Stimulated activated memory B cell treated with anti-CD40 and anti-IgM and Interleukin-4, amounts not matched to agents 10 μg/mL and 1 μg/mL and 100 μg/mL, for 72 hours (primary cell): ENCODE measurements around the gene ROS1.

Experiments
- ATAC-seq: fragments of 150-1000 bp; cut with Tn5 transposase; 2 replicates; pipeline ENCODE4 v1.10.0; 2021
- H3K27ac Mint-ChIP-seq: one replicate; pipeline ENCODE4 v1.8.0; 2022; ENCODE audit warnings: mild to moderate bottlenecking, mixed read lengths
- H3K27me3 Mint-ChIP-seq: one replicate; pipeline ENCODE4 v1.8.0; 2022; ENCODE audit warnings: mixed read lengths
- H3K36me3 Mint-ChIP-seq: one replicate; pipeline ENCODE4 v1.8.0; 2022; ENCODE audit warnings: mixed read lengths
- H3K4me1 Mint-ChIP-seq: one replicate; pipeline ENCODE4 v1.8.0; 2022; ENCODE audit warnings: mixed read lengths
- H3K4me3 Mint-ChIP-seq: one replicate; pipeline ENCODE4 v1.8.0; 2022; ENCODE audit warnings: mild to moderate bottlenecking, moderate library complexity, mixed read lengths
- H3K9me3 Mint-ChIP-seq: one replicate; pipeline ENCODE4 v1.8.0; 2022; ENCODE audit warnings: mixed read lengths

ROS1 gene

GRCh38 chr6:117409420-117409819 is 16.3 kb downstream of the ROS1 start:
- Mint-ChIP-seq H3K27me3 (no peaks in the 10 kb centered on the region), H3K27ac (no peak overlapping the region), H3K36me3 (no peaks in the 10 kb centered on the region), H3K9me3 (no peaks in the 10 kb centered on the region), H3K4me3 (no peak overlapping the region), H3K4me1 (no peaks in the 10 kb centered on the region)
- no peak for ATAC-seq

- no peak overlapping the region for H3K4me3 Mint-ChIP-seq
- no peak overlapping the region for H3K27ac Mint-ChIP-seq
- no peaks in the 10 kb centered on the region for H3K9me3 Mint-ChIP-seq
- H3K36me3 Mint-ChIP-seq: no peaks in the 10 kb centered on the region
- H3K27me3 Mint-ChIP-seq: no peaks in the 10 kb centered on the region
- ATAC-seq: no peak
- H3K4me1 Mint-ChIP-seq: no peaks in the 10 kb centered on the region
Observed at GRCh38 chr6:117404548-117404947, 21.2 kb downstream of the ROS1 start.

- Mint-ChIP-seq H3K36me3 (no peaks in the 10 kb centered on the region), H3K27me3 (no peaks in the 10 kb centered on the region), H3K27ac (no peak overlapping the region)
Observed at GRCh38 chr6:117401799-117402198, 23.9 kb downstream of the ROS1 start.

GRCh38 chr6:117399924-117400323 is 25.8 kb downstream of the ROS1 start:
- ATAC-seq: no peak
- H3K27me3 Mint-ChIP-seq: no peaks in the 10 kb centered on the region
- no peaks in the 10 kb centered on the region for H3K9me3 Mint-ChIP-seq
- H3K4me1 Mint-ChIP-seq: no peaks in the 10 kb centered on the region
- H3K36me3 Mint-ChIP-seq: no peaks in the 10 kb centered on the region
- H3K4me3 Mint-ChIP-seq: no peak overlapping the region
- H3K27ac Mint-ChIP-seq: no peak overlapping the region

More at GRCh38 chr6:117401799-117402198, 23.9 kb downstream of the ROS1 start:
- Mint-ChIP-seq H3K9me3 (no peaks in the 10 kb centered on the region), H3K4me3 (no peak overlapping the region), H3K4me1 (no peaks in the 10 kb centered on the region)
- ATAC-seq: no peak

- H3K4me1 Mint-ChIP-seq: no peaks in the 10 kb centered on the region
- H3K27ac Mint-ChIP-seq: no peak overlapping the region
- ATAC-seq: no peak
- no peaks in the 10 kb centered on the region for H3K27me3 Mint-ChIP-seq
- no peaks in the 10 kb centered on the region for H3K9me3 Mint-ChIP-seq
- no peaks in the 10 kb centered on the region for H3K36me3 Mint-ChIP-seq
- no peak overlapping the region for H3K4me3 Mint-ChIP-seq
Observed at GRCh38 chr6:117399126-117399525, 26.6 kb downstream of the ROS1 start.

GRCh38 chr6:117397536-117398227 is 28.1 kb downstream of the ROS1 start:
- Mint-ChIP-seq H3K9me3 (no peaks in the 10 kb centered on the region), H3K27me3 (no peaks in the 10 kb centered on the region), H3K4me1 (no peaks in the 10 kb centered on the region), H3K4me3 (no peak overlapping the region), H3K27ac (no peak overlapping the region), H3K36me3 (no peaks in the 10 kb centered on the region)
- ATAC-seq: no peak

- Mint-ChIP-seq H3K36me3 (no peaks in the 10 kb centered on the region), H3K27me3 (no peaks in the 10 kb centered on the region), H3K4me3 (no peak overlapping the region), H3K4me1 (no peaks in the 10 kb centered on the region), H3K9me3 (no peaks in the 10 kb centered on the region), H3K27ac (no peak overlapping the region)
- ATAC-seq: no peak
Observed at GRCh38 chr6:117396228-117396627, 29.5 kb downstream of the ROS1 start.

GRCh38 chr6:117395164-117395563 is 30.6 kb downstream of the ROS1 start:
- H3K27me3 Mint-ChIP-seq: no peaks in the 10 kb centered on the region
- no peaks in the 10 kb centered on the region for H3K36me3 Mint-ChIP-seq
- no peak overlapping the region for H3K27ac Mint-ChIP-seq
- ATAC-seq: no peak
- H3K4me1 Mint-ChIP-seq: no peaks in the 10 kb centered on the region
- H3K9me3 Mint-ChIP-seq: no peaks in the 10 kb centered on the region
- H3K4me3 Mint-ChIP-seq: no peak overlapping the region

GRCh38 chr6:117393045-117393444 is 32.7 kb downstream of the ROS1 start:
- H3K27ac Mint-ChIP-seq: no peak overlapping the region
- no peaks in the 10 kb centered on the region for H3K27me3 Mint-ChIP-seq
- H3K9me3 Mint-ChIP-seq: no peaks in the 10 kb centered on the region
- no peaks in the 10 kb centered on the region for H3K4me1 Mint-ChIP-seq
- ATAC-seq: no peak
- no peaks in the 10 kb centered on the region for H3K36me3 Mint-ChIP-seq
- H3K4me3 Mint-ChIP-seq: no peak overlapping the region

GRCh38 chr6:117391874-117392583 is 33.7 kb downstream of the ROS1 start:
- Mint-ChIP-seq H3K27ac (no peak overlapping the region), H3K27me3 (no peaks in the 10 kb centered on the region)

GRCh38 chr6:117389227-117390057 is 36.3 kb downstream of the ROS1 start:
- Mint-ChIP-seq H3K4me3 (no peak overlapping the region), H3K4me1 (no peaks in the 10 kb centered on the region), H3K27me3 (no peaks in the 10 kb centered on the region), H3K9me3 (no peaks in the 10 kb centered on the region), H3K27ac (no peak overlapping the region), H3K36me3 (no peaks in the 10 kb centered on the region)
- ATAC-seq: no peak

More at GRCh38 chr6:117391874-117392583, 33.7 kb downstream of the ROS1 start:
- Mint-ChIP-seq H3K9me3 (no peaks in the 10 kb centered on the region), H3K4me3 (no peak overlapping the region), H3K4me1 (no peaks in the 10 kb centered on the region), H3K36me3 (no peaks in the 10 kb centered on the region)
- no peak for ATAC-seq

- no peaks in the 10 kb centered on the region for H3K4me1 Mint-ChIP-seq
- no peak overlapping the region for H3K27ac Mint-ChIP-seq
- no peak for ATAC-seq
- H3K27me3 Mint-ChIP-seq: no peaks in the 10 kb centered on the region
- no peaks in the 10 kb centered on the region for H3K9me3 Mint-ChIP-seq
- H3K36me3 Mint-ChIP-seq: no peaks in the 10 kb centered on the region
- H3K4me3 Mint-ChIP-seq: no peak overlapping the region
Observed at GRCh38 chr6:117387454-117387974, 38.2 kb downstream of the ROS1 start.

- Mint-ChIP-seq H3K9me3 (no peaks in the 10 kb centered on the region), H3K36me3 (no peaks in the 10 kb centered on the region), H3K27ac (no peak overlapping the region), H3K4me3 (no peak overlapping the region), H3K4me1 (no peaks in the 10 kb centered on the region), H3K27me3 (no peaks in the 10 kb centered on the region)
- no peak for ATAC-seq
Observed at GRCh38 chr6:117384659-117385058, 41.1 kb downstream of the ROS1 start.

GRCh38 chr6:117381749-117382148 is 44.0 kb downstream of the ROS1 start:
- Mint-ChIP-seq H3K4me3 (no peak overlapping the region), H3K27ac (no peak overlapping the region), H3K4me1 (no peaks in the 10 kb centered on the region), H3K36me3 (no peaks in the 10 kb centered on the region), H3K27me3 (no peaks in the 10 kb centered on the region), H3K9me3 (no peaks in the 10 kb centered on the region)
- ATAC-seq: no peak

- no peak overlapping the region for H3K27ac Mint-ChIP-seq
- no peaks in the 10 kb centered on the region for H3K36me3 Mint-ChIP-seq
- no peaks in the 10 kb centered on the region for H3K27me3 Mint-ChIP-seq
- ATAC-seq: no peak
- no peaks in the 10 kb centered on the region for H3K4me1 Mint-ChIP-seq
- no peak overlapping the region for H3K4me3 Mint-ChIP-seq
- no peaks in the 10 kb centered on the region for H3K9me3 Mint-ChIP-seq
Observed at GRCh38 chr6:117380298-117380697, 45.4 kb downstream of the ROS1 start.
